HG03175 (cell line): Measurements from ENCODE around the gene LRRC73.
"Not testable (repeated sequence)": the region's sequence is repeated elsewhere in the genome, so short reads cannot be mapped to it uniquely, and the experiment has no call there.

Experiments
- ATAC-seq: cut with Tn5 transposase; IDR thresholded peaks from one replicate; pipeline ENCODE4 v1.9.1; 2021; ENCODE audit warnings: mild to moderate bottlenecking, moderate library complexity; ENCODE audit not compliant: unreplicated experiment

The LRRC73 gene

GRCh38 chr6:43511824-43512415, 1.8 kb upstream of the LRRC73 start:
- no peak for ATAC-seq

GRCh38 chr6:43510827-43511163, 649 bp upstream of the LRRC73 start:
- no peak for ATAC-seq

- peak; percentile 19 for ATAC-seq
These were observed 783 bp downstream of the LRRC73 start for GRCh38 chr6:43509142-43509983.

- ATAC-seq = no peak
These were observed 1.5 kb downstream of the LRRC73 start for GRCh38 chr6:43508481-43509141.

GRCh38 chr6:43506667-43507471, 3.3 kb downstream of the LRRC73 start:
- ATAC-seq = peak; percentile 53

- ATAC-seq = no peak
These were observed 4.0 kb downstream of the LRRC73 start for GRCh38 chr6:43506171-43506570.

- no peak for ATAC-seq
These were observed 4.4 kb downstream of the LRRC73 start for GRCh38 chr6:43505718-43506117.

- no peak for ATAC-seq
These were observed 5.2 kb downstream of the LRRC73 start for GRCh38 chr6:43504756-43505593.

GRCh38 chr6:43503443-43503842, 6.7 kb downstream of the LRRC73 start:
- no peak for ATAC-seq

GRCh38 chr6:43502666-43503065, 7.5 kb downstream of the LRRC73 start:
- ATAC-seq = no peak

GRCh38 chr6:43500921-43501320, 9.2 kb downstream of the LRRC73 start:
- ATAC-seq = no peak

- ATAC-seq = no peak
These were observed 10.9 kb downstream of the LRRC73 start for GRCh38 chr6:43499028-43499815.

GRCh38 chr6:43498291-43498690, 11.9 kb downstream of the LRRC73 start:
- ATAC-seq = not testable (repeated sequence)

GRCh38 chr6:43497689-43498088, 12.5 kb downstream of the LRRC73 start:
- no peak for ATAC-seq

- ATAC-seq = no peak
These were observed 13.1 kb downstream of the LRRC73 start for GRCh38 chr6:43497129-43497396.

GRCh38 chr6:43496370-43497128, 13.6 kb downstream of the LRRC73 start:
- ATAC-seq = no peak

- no peak for ATAC-seq
These were observed 14.7 kb downstream of the LRRC73 start for GRCh38 chr6:43495409-43495941.

GRCh38 chr6:43494766-43495165, 15.4 kb downstream of the LRRC73 start:
- no peak for ATAC-seq

GRCh38 chr6:43494321-43494720, 15.8 kb downstream of the LRRC73 start:
- ATAC-seq = no peak
